NCI-H82 treated with DMSO at 0.1 percent for 48 hours (cell line): ENCODE measurements around the gene TBX22.
"Not testable (repeated sequence)": the region's sequence is repeated elsewhere in the genome, so short reads cannot be mapped to it uniquely, and the experiment has no call there.

ENCODE experiments used
- DNase-seq: peaks from one replicate; lab custom pipeline; 2025; ENCODE audit not compliant: unreplicated experiment; lab: John Stamatoyannopoulos, UW

TBX22 gene, protein sequence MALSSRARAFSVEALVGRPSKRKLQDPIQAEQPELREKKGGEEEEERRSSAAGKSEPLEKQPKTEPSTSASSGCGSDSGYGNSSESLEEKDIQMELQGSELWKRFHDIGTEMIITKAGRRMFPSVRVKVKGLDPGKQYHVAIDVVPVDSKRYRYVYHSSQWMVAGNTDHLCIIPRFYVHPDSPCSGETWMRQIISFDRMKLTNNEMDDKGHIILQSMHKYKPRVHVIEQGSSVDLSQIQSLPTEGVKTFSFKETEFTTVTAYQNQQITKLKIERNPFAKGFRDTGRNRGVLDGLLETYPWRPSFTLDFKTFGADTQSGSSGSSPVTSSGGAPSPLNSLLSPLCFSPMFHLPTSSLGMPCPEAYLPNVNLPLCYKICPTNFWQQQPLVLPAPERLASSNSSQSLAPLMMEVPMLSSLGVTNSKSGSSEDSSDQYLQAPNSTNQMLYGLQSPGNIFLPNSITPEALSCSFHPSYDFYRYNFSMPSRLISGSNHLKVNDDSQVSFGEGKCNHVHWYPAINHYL

DNA sequence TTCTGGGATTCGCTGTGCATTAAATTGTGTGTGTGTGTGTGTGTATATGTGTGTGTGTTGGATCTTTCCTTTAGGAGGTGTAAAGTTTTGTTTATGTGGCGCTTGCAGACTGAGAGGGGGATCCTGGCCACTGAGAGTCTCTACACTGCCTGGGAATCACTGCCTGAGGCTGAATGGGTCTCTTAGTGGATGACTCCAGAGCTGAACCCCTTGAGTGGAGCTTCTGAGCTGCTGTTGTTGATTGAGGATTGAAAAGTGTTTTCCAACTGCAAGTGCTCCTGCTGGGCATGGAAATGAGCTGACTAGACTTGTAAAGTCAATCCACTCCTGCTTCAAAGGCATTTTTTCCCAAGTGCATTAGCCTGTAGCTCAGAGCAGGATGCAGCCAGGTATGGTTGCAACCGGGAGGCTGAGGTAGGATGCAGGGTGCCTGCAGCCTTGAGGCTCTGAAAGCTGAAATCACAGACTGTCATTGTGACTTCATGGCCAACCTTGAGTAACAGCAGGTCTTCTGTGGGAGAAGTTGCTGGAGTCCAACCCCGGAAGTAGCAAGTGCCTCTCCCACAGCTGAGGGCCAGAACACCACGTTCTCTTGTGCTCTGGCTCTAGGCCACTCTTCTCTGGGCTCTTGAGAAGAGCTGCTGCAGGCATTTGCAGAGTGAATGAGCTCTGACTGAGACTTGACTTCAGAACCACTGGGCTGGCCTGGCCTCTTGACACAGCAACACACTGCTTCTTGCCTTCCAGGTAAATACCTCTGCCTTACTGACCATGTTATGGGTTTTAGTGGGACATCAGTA, at the start of gene TBX22:
TSS of gene TBX22 (plus strand) at position 613 of the 800 bp plus-strand sequence. CDS start 7,517 bp downstream, outside the sequence.
- DNase-seq, result no peak

DNA sequence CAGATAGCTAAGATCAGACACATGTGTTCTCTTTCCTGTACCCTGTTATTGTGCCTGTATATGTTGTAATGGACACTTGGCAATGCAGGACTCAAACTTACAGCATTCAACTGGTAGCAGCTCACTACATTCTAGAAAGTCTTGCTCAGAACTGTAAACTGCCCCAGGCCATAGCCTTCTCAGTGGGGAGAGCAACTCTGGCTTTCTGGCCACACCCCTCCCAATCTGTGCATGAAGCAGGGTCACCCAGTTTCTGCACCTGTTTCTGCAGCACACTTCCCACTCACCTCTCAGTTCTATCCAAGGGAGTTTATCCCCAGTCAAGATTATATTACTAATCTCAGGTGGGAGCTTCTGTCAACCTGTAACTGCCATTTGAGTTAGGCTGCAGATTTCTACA, 38.9 kb upstream of the TBX22 start:
- no peak for DNase-seq

DNA sequence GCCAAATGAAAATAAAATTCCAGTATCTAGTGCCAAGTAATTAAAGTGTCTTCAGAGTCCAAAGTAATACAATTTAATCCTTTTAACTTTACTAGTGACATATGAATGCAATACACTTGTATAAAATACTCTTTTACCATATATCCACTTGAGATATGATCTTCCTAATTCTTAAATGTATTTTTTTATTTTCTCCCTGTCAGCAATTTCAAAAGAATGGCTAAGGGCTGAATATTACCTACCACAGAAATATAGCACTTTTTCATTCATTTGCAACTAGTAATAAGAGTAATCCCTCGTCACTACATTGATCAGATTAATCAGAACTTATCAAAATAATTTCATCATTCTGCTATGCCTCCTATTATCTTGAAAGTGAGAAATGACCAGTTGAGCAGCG, 10.1 kb upstream of the TBX22 start:
- DNase-seq, result no peak

DNA sequence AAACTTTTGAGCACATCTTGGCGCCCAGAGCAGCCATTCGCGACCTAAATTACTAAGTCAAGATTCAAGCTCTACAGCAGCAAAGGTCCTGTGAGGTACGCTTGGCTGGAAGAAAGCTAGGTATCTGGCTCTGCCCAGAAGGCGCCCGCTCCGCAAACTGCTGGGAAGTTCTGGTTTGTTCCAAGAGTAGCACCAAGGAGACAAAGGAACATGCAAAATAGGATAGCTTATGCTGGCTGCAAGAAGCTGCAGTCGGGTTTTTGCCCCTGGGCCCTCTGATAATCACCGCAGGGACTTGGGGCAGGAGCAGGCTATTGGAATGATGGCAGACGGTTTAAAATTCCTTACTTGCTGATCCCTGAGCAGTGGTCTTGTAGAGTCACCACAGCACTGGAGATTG, 3.0 kb upstream of the TBX22 start:
- DNase-seq, result no peak

DNA sequence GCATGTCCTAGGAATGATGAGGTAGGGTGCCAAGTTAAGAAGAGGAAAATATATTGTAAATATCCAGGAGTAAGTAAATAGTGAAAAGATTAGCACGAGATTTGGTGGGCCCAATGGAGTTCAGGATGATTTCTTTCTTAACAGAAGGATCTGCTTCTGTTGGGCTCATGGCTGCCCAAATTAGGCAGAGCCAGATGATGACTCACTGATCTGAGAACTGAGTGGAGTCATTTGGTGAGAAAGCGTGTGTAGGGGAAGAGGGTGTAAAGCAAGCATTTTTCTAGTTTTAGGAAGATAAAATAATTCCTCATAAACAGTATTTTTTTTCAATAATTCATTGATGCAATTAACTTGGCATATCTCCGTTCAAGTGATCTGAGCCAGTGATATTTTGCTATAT, 1.6 kb downstream of the TBX22 start:
- DNase-seq, result no peak

DNA sequence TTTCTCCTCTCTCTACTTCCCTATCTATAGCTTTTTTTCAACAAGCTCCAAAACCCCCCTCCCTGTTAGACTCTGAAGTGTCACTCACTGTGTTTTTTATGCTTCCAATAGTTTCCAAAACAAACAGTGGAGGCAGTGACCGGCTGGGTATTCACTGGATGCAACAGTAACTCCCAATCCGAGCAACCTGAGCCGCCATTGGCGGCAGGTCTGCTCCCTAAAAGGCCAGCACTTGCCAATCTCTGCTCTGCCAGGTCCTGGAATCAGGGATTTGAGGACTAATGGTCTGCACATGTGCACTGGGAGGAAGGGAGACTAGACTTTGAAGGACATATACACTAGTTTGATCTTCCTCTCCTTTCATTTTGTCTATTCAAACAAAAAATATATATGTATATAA, 7.1 kb downstream of the TBX22 start:
- no peak for DNase-seq

DNA sequence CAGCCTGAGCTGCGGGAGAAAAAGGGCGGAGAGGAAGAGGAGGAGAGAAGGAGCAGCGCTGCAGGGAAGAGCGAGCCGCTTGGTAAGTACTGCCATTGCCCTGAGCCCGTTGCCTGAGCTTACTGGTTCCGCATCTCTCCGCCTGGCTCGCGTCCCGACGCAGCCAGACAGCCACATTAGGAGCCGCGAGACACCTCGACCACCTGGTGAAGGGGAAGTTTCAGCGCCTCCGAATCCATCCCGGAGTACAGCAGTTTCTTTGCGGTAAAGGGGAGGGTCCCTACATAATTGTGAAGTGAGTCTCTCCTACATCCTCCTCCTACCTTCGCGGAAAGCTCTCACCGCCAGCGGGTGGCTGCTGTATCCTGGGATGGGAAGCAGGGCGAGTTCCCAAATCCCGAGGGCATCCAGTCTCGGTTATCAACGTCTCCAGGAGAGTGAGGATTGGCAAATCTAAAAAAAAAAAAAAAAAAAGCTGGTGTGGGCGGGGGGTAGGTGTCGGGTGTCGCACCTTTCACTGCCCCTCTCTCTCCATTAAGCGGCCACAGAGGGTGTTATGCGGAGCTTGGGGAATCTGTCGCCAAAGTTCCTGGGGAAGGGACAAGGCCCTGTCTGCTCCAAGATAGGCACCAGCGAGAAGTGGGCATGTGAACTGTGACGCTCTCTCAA, 7.9 kb downstream of the TBX22 start:
- no peak for DNase-seq

DNA sequence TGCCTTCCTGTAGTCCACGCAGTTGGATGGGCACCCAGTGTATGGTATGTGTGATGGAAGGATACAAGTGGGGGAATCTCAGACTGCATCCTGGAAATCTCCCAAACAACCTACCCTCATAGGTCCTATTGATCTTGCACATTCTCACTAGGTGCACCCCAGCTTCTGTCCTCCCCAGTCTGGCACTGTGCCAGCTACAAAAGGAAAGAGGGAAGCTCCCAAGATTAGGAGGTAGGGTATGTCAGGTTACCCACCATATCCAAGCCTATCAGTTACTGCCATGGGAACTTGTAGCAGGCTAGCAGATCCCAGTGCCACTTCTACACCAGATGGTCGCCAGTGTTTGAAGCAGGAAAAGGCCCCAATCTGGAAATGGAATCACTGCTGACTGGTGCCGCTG, 11.6 kb downstream of the TBX22 start:
- DNase-seq, result no peak

DNA sequence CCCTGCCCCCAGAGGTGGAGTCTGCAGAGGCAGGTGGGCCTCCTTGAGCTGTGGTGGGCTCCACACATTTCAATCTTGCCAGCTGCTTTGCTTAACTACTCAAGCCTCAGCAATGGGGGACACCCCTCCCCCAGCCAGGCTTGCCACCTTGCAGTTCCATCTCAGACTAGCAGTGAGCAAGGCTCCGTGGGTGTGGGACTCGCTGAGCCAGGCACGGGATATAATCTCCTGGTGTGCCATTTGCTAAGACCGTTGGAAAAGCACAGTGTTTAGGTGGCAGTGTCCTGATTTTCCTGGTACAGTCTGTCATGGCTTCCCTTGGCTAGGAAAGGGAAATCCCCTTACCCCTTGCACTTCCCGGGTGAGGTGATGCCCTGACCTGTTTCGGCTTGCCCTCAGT, 51.6 kb downstream of the TBX22 start:
- DNase-seq, result not testable (repeated sequence)

DNA sequence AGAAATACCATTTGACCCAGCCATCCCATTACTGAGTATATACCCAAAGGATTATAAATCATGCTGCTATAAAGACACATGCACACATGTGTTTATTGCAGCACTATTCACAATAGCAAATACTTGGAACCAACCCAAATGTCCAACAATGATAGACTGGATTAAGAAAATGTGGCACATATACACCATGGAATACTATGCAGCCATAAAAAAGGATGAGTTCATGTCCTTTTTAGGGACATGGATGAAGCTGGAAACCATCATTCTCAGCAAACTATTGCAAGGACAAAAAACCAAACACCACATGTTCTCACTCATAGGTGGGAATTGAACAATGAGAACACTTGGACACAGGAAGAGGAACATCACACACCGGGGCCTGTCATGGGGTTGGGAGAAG, 61.1 kb downstream of the TBX22 start:
- not testable (repeated sequence) for DNase-seq
